ENCODE results near the gene BCL11A.
A peak's percentile ranks its signal among the peaks of the same experiment; 100 is the strongest.

The BCL11A gene

GRCh38 chr2:60476206-60476954 lies 77.1 kb downstream of the BCL11A start:
- TF ChIP-seq CTCF (conservative IDR thresholded peaks at IDR 0.05) = no peak
- H3K27ac ChIP-seq = peak overlapping the region; percentile 4; the same call in 1 of the 2 replicates

DNA sequence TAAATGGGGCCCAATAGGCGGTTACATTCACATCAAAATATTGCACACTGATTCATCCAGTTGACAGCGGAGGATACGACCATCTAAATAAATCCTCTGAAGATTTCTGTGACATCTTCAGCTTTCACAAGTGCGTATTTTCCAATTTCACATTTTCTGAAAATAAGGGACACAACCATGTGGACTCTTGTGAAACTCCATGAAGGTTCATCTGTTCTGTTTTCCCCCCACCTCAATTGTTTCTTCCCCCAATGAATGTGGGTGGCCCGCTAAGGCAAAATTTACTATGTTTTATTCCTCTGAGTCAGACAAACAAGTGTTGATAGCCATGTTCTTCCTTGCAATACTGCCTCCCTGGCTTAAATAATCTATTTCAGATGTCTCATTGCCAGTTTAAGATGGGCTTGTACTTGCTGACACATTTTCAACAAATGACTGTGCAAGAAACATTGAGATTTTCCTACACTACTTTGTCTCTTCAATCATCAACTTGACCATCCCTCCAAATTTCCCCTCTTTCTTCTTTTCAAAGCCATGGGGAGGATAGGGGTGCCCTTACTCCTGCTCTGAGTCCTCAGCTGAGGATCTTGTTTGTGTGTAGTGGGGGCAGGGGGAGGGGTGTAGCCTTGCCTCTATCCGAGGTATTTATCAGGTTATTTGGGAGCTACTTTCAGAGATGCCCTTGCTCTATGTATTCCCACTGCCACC lies 78.2 kb downstream of the BCL11A start:
- TF ChIP-seq CTCF (conservative IDR thresholded peaks at IDR 0.05) = no peak
- no peak overlapping the region for H3K27ac ChIP-seq

DNA sequence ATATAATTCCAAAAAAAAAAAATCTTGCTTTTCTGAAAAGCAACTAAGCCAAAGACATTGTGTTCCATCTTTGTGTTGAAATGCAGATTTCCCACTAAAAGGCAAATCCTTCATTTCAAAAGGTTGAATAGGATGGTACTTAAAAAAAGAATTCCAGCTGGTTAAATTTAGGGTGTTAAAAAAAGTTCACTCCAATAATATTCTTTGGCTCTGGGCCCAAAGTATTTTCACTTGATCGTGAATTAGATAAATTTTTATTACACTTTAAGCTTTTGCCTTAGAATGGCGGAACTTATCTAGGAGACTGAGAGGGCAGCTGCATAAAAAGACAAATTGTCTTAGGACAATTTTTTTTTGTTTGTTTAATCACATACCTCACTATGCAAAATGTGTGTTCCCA lies 79.2 kb downstream of the BCL11A start:
- H3K27ac ChIP-seq = no peak overlapping the region
- TF ChIP-seq CTCF (conservative IDR thresholded peaks at IDR 0.05) = no peak

GRCh38 chr2:60473546-60473945 lies 79.9 kb downstream of the BCL11A start:
- no peak for TF ChIP-seq CTCF (conservative IDR thresholded peaks at IDR 0.05)
- H3K27ac ChIP-seq = no peak overlapping the region

- no peak overlapping the region for H3K27ac ChIP-seq
- no peak for TF ChIP-seq CTCF (conservative IDR thresholded peaks at IDR 0.05)
Observed at GRCh38 chr2:60472663-60473289, 80.7 kb downstream of the BCL11A start.

DNA sequence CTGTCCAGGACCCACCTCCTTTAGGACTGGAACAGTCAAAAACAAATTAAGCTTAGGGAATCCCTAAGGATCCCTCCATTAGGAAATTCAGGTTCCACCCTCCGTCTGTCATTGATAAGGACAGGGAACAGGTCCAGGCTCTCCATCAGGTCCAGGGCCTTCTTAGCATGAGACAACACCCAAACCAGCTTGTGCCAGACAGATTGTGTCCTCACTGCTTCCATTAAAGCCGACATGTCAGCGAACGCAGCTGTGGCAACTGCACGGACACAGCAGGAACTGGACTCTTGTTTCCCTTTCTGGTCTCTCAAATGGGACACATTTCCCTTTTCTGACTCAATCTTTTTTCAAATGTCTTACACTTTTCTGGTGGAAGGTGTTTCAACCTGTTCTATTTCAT lies 81.4 kb downstream of the BCL11A start:
- no peak overlapping the region for H3K27ac ChIP-seq
- no peak for TF ChIP-seq CTCF (conservative IDR thresholded peaks at IDR 0.05)

- TF ChIP-seq CTCF (conservative IDR thresholded peaks at IDR 0.05) = no peak
- H3K27ac ChIP-seq = no peak overlapping the region
Observed at GRCh38 chr2:60470340-60470739, 83.1 kb downstream of the BCL11A start.
